IMR-90 (cell line): ENCODE results near the gene TMEM117. TPM values are rescaled to one million over a fixed set of nuclear protein-coding genes. Genes with fewer than 3 reads are reported as not detected.

Experiments
- ATAC-seq: fragments of 200-7000 bp; cut with Tn5 transposase; 2 replicates; pipeline ENCODE4 v1.9.1; 2020; ENCODE audit warnings: low read depth, mild to moderate bottlenecking, moderate library complexity
- BruUV-seq: library from RNA; stranded (reverse); fragments of 400-500 nt; replicated peaks from 2 replicates; lab custom pipeline; 2021; lab: Mats Ljungman, UMichigan
- CTCF ChIA-PET: fragments of 300-600 bp; formaldehyde crosslinking; extraction: SDS; loops from one replicate; lab custom pipeline; 2021; ENCODE audit warnings: antibody characterized with exemption; lab: Yijun Ruan, JAX
- POLR2A ChIA-PET: fragments of 300-600 bp; sonication (Branson Sonifier 250); formaldehyde crosslinking; loops from one replicate; lab custom pipeline; 2022; ENCODE audit warnings: antibody characterized with exemption; ENCODE audit not compliant: unreplicated experiment; lab: Charles Lee
- DNase-seq: peaks from one replicate; pipeline ENCODE4 v3.0.0; 2013
- H2AFZ ChIP-seq: replicated peaks from 2 replicates; pipeline ENCODE3; 2013; ENCODE audit warnings: low read length, mild to moderate bottlenecking; ENCODE audit not compliant: poor library complexity
- H2AK5ac ChIP-seq: 2 replicates; pipeline ENCODE4 v1.6.1; 2013; ENCODE audit warnings: low read depth, low read length, inconsistent platforms
- H2AK9ac ChIP-seq: replicated peaks from 2 replicates; pipeline ENCODE3; 2013; ENCODE audit warnings: mild to moderate bottlenecking, low read depth, low read length, moderate library complexity; ENCODE audit not compliant: poor library complexity
- H2BK120ac ChIP-seq: 2 replicates; pipeline ENCODE4 v1.6.1; 2013; ENCODE audit warnings: low read depth, low read length, inconsistent platforms
- H2BK15ac ChIP-seq: 3 replicates; pipeline ENCODE4 v1.6.1; 2013; ENCODE audit warnings: low read depth, low read length, inconsistent platforms
- H2BK20ac ChIP-seq: 2 replicates; pipeline ENCODE4 v1.6.1; 2013; ENCODE audit warnings: low read depth, mild to moderate bottlenecking, inconsistent platforms, low read length, moderate library complexity
- H2BK5ac ChIP-seq: 2 replicates; pipeline ENCODE4 v1.6.1; 2013; ENCODE audit warnings: mild to moderate bottlenecking, low read depth, low read length, inconsistent platforms; ENCODE audit not compliant: poor library complexity, severe bottlenecking
- H3K14ac ChIP-seq: replicated peaks from 2 replicates; pipeline ENCODE4 v1.6.1; 2013; ENCODE audit warnings: low read depth, low read length, inconsistent platforms
- H3K18ac ChIP-seq: 2 replicates; pipeline ENCODE4 v1.6.1; 2013; ENCODE audit warnings: low read depth, low read length, control low read depth
- H3K23ac ChIP-seq: 2 replicates; pipeline ENCODE4 v1.6.1; 2013; ENCODE audit warnings: low read depth, low read length, inconsistent platforms
- H3K27ac ChIP-seq: 2 replicates; pipeline ENCODE4 v1.5.1; 2013; ENCODE audit warnings: mild to moderate bottlenecking, control low read depth, low read length; ENCODE audit not compliant: insufficient read depth
- H3K27me3 ChIP-seq: 2 replicates; pipeline ENCODE4 v1.6.1; 2013; ENCODE audit warnings: low read length; ENCODE audit not compliant: control insufficient read depth, insufficient read depth
- H3K36me3 ChIP-seq: 2 replicates; pipeline ENCODE4 v1.6.1; 2013; ENCODE audit warnings: low read length, mixed read lengths; ENCODE audit not compliant: control insufficient read depth, insufficient read depth
- H3K4ac ChIP-seq: 2 replicates; pipeline ENCODE4 v1.6.1; 2013; ENCODE audit warnings: low read depth, low read length, inconsistent platforms
- H3K4me1 ChIP-seq: 2 replicates; pipeline ENCODE4 v1.6.1; 2013; ENCODE audit warnings: low read length, mixed read lengths; ENCODE audit not compliant: control insufficient read depth, insufficient read depth
- H3K4me2 ChIP-seq: 2 replicates; pipeline ENCODE4 v1.6.1; 2013; ENCODE audit warnings: low read depth, mild to moderate bottlenecking, control low read depth, low read length, moderate library complexity
- H3K4me3 ChIP-seq: 2 replicates; pipeline ENCODE4 v1.5.1; 2013; ENCODE audit warnings: low read depth, mild to moderate bottlenecking, control low read depth, low read length, moderate library complexity; ENCODE audit not compliant: insufficient read depth
- H3K56ac ChIP-seq: 2 replicates; pipeline ENCODE4 v1.6.1; 2013; ENCODE audit warnings: low read length, inconsistent platforms; ENCODE audit not compliant: insufficient read depth; ENCODE audit errors: extremely low read depth
- H3K79me1 ChIP-seq, 2 experiments: 2 replicates each; pipeline ENCODE4 v1.6.1; 2013; ENCODE audit warnings: low read length in 2 of 2, inconsistent platforms in 1 of 2, low read depth in 1 of 2
- H3K9ac ChIP-seq: 2 replicates; pipeline ENCODE4 v1.6.1; 2013; ENCODE audit warnings: low read depth, low read length, control low read depth
- H3K9me1 ChIP-seq: 2 replicates; pipeline ENCODE4 v1.6.1; 2013; ENCODE audit warnings: low read length, inconsistent platforms; ENCODE audit not compliant: insufficient read depth
- H3K9me3 ChIP-seq: 2 replicates; pipeline ENCODE4 v1.6.1; 2013; ENCODE audit warnings: low read length; ENCODE audit not compliant: control insufficient read depth, insufficient read depth
- H4K20me1 ChIP-seq: 2 replicates; pipeline ENCODE4 v1.6.1; 2013; ENCODE audit warnings: low read length, inconsistent platforms; ENCODE audit not compliant: insufficient read depth
- H4K5ac ChIP-seq: 2 replicates; pipeline ENCODE4 v1.6.1; 2013; ENCODE audit warnings: mild to moderate bottlenecking, low read depth, low read length, control low read depth
- H4K8ac ChIP-seq, 2 experiments: 2 replicates each; pipeline ENCODE4 v1.6.1; 2013; ENCODE audit warnings: low read depth in 2 of 2, low read length in 2 of 2, control low read depth in 1 of 2, inconsistent platforms in 1 of 2
- H4K91ac ChIP-seq: 2 replicates; pipeline ENCODE4 v1.6.1; 2013; ENCODE audit warnings: low read depth, low read length, inconsistent platforms; ENCODE audit not compliant: insufficient read depth
- BHLHE40 ChIP-seq: fragments of 150-350 bp; IDR thresholded peaks from 2 replicates; pipeline ENCODE4 v1.6.1; 2016; ENCODE audit warnings: mild to moderate bottlenecking, low read depth, low read length
- CEBPB ChIP-seq: IDR thresholded peaks from 2 replicates; pipeline ENCODE4 v1.6.1; 2012; ENCODE audit warnings: low read depth, low read length, improper control_type of control experiment
- CHD1 ChIP-seq: IDR thresholded peaks from 2 replicates; pipeline ENCODE4 v1.6.1; 2012; ENCODE audit warnings: low read depth, low read length, improper control_type of control experiment
- CTCF ChIP-seq: conservative IDR thresholded peaks from 2 replicates; pipeline ENCODE4 v1.5.1; 2012; ENCODE audit warnings: mild to moderate bottlenecking, low read depth, low read length, improper control_type of control experiment
- FOS ChIP-seq: fragments of 150-350 bp; IDR thresholded peaks from 2 replicates; pipeline ENCODE4 v1.6.1; 2016; ENCODE audit warnings: low read depth, low read length
- MAFK ChIP-seq: IDR thresholded peaks from 2 replicates; pipeline ENCODE4 v1.6.1; 2012; ENCODE audit warnings: low read depth, low read length, improper control_type of control experiment
- MXI1 ChIP-seq: IDR thresholded peaks from 2 replicates; pipeline ENCODE4 v1.6.1; 2012; ENCODE audit warnings: low read depth, mild to moderate bottlenecking, low read length, moderate library complexity, borderline replicate concordance
- NFE2L2 ChIP-seq: fragments of 150-350 bp; IDR thresholded peaks from 2 replicates; pipeline ENCODE4 v1.6.1; 2016; ENCODE audit warnings: low read depth, mild to moderate bottlenecking, low read length
- POLR2A ChIP-seq: IDR thresholded peaks from 2 replicates; pipeline ENCODE4 v1.6.1; 2012; ENCODE audit warnings: mild to moderate bottlenecking, low read depth, low read length
- RAD21 ChIP-seq: IDR thresholded peaks from 2 replicates; pipeline ENCODE4 v1.6.1; 2012; ENCODE audit warnings: low read length, improper control_type of control experiment
- RCOR1 ChIP-seq: IDR thresholded peaks from 2 replicates; pipeline ENCODE4 v1.6.1; 2012; ENCODE audit warnings: mild to moderate bottlenecking, low read length, improper control_type of control experiment; ENCODE audit not compliant: insufficient replicate concordance
- RFX5 ChIP-seq: IDR thresholded peaks from 2 replicates; pipeline ENCODE4 v1.8.0; 2012; ENCODE audit warnings: low read depth, mild to moderate bottlenecking, low read length, moderate library complexity
- SMC3 ChIP-seq: fragments of 150-350 bp; IDR thresholded peaks from 2 replicates; pipeline ENCODE4 v1.6.1; 2016; ENCODE audit warnings: low read depth, mild to moderate bottlenecking, antibody characterized with exemption, low read length, moderate library complexity
- USF2 ChIP-seq: fragments of 150-350 bp; IDR thresholded peaks from 2 replicates; pipeline ENCODE4 v1.6.1; 2017; ENCODE audit warnings: mild to moderate bottlenecking, antibody characterized with exemption, low read length, low read depth
- WGBS, 2 experiments: methylation state at CpG; one replicate each; pipeline versions ENCODE4 v1.1.5 to v1.1.7; 2013; ENCODE audit warnings: missing lambda C conversion rate in 2 of 2; ENCODE audit not compliant: insufficient read length in 1 of 2; ENCODE audit errors: extremely low coverage in 2 of 2; 5-methylcytosine and 5-hydroxymethylcytosine counted together
- dilution Hi-C: fragments of 300-500 bp; cut with HindIII; formaldehyde crosslinking; loops from one replicate; pipeline ENCODE4 v1.14.3; 2018; ENCODE audit warnings: low sequenced_read_pairs; ENCODE audit not compliant: unreplicated experiment
- in situ Hi-C: fragments of 300-500 bp; cut with MboI; formaldehyde crosslinking; loops from 3 replicates; pipeline ENCODE4 v1.14.3; 2019; ENCODE audit warnings: low sequenced_read_pairs, inconsistent platforms, mixed read lengths
- intact Hi-C: fragments of 100-400 bp; cut with micrococcal nuclease; formaldehyde crosslinking; loops from 2 replicates; pipeline ENCODE4 v1.10.0; 2022
- polyA plus RNA-seq, 3 experiments: library from polyadenylated mRNA; depleted of rRNA; stranded (reverse); fragments of >200 nt; gene quantifications; 2 replicates each; pipeline ENCODE4 v1.2.3, GENCODE V29; 2012; ENCODE audit warnings: low replicate concordance in 1 of 3
- total RNA-seq: library from RNA; depleted of rRNA; stranded (reverse); fragments of >200 nt; gene quantifications from 2 replicates; pipeline ENCODE4 v1.2.3, GENCODE V29; 2012

The TMEM117 gene
- total and polyA plus RNA-seq, 2 of the 4 experiments (the other 2 are of a cell fraction): 8.7 to 21.0 TPM

GRCh38 chr12:43945983-43946382, 110.1 kb downstream of the TMEM117 start:
- no peak overlapping the region for H4K5ac ChIP-seq
- CTCF ChIA-PET: interaction anchor here (0.6 to 0.7 kb wide), 3 partner anchors 160 to 1523 kb away, joined by 3 to 7 read pairs (median 4); no protein-coding TSS in a partner anchor

More at GRCh38 chr12:43945983-43946382, 110.1 kb downstream of the TMEM117 start:
- no peaks in the 10 kb centered on the region for H4K20me1 ChIP-seq
- no peak overlapping the region for H2BK5ac ChIP-seq
- no peak overlapping the region for H3K27ac ChIP-seq
- no peak overlapping the region for H3K9ac ChIP-seq
- no peak overlapping the region for H3K4ac ChIP-seq
- H3K4me1 ChIP-seq: no peaks in the 10 kb centered on the region
- no TSS peak for BruUV-seq
- H2AFZ ChIP-seq: no peak overlapping the region
- no peak overlapping the region for H3K23ac ChIP-seq
- H3K9me1 ChIP-seq: no peaks in the 10 kb centered on the region
- no peak overlapping the region for H2BK15ac ChIP-seq
- DNase-seq (peak; percentile 7), ATAC-seq (no peak)
- no peak overlapping the region for H3K4me3 ChIP-seq
- no peak overlapping the region for H2AK5ac ChIP-seq
- H3K56ac ChIP-seq: no peak overlapping the region
- WGBS, 2 experiments: no CpG with 5 or more reads among the region's 1 CpG
- H3K14ac ChIP-seq: no peak overlapping the region
- POLR2A ChIA-PET: no interaction called here
- H2AK9ac ChIP-seq: no peak overlapping the region
- H3K4me2 ChIP-seq: no peak overlapping the region
- H2BK20ac ChIP-seq: no peak overlapping the region
- H3K9me3 ChIP-seq: no peaks in the 10 kb centered on the region
- no peak overlapping the region for H4K91ac ChIP-seq
- no peaks in the 10 kb centered on the region for H3K79me1 ChIP-seq
- no peaks in the 10 kb centered on the region for H3K27me3 ChIP-seq
- no peak for TF ChIP-seq MAFK
- TF ChIP-seq CEBPB: no peak
- no peak for TF ChIP-seq POLR2A
- TF ChIP-seq RFX5: no peak
- no peak for TF ChIP-seq RCOR1
- no peak for TF ChIP-seq RAD21
- TF ChIP-seq NFE2L2: no peak
- TF ChIP-seq SMC3: no peak
- no peak for TF ChIP-seq MXI1
- no peak for TF ChIP-seq CHD1
- no peak for TF ChIP-seq BHLHE40
- TF ChIP-seq FOS: no peak
- TF ChIP-seq USF2: no peak
- TF ChIP-seq CTCF: no peak
- no peak overlapping the region for H3K18ac ChIP-seq
- H2BK120ac ChIP-seq: no peak overlapping the region
- no peak overlapping the region for H4K8ac ChIP-seq
- intact Hi-C loops (no loop called here), dilution Hi-C loops (no loop called here), in situ Hi-C loops (no loop called here)
- H3K36me3 ChIP-seq: no peaks in the 10 kb centered on the region
